Uterus (tissue), 4 donors: ENCODE data around the gene TEX19. TPM values are rescaled to one million over a fixed set of nuclear protein-coding genes. Genes with fewer than 3 reads are reported as not detected.
"Not testable (repeated sequence)": the region's sequence is repeated elsewhere in the genome, so short reads cannot be mapped to it uniquely, and the experiment has no call there.

ENCODE experiments used
- DNase-seq, 2 donors: peaks; one replicate each; pipeline ENCODE4 v3.0.0-alpha.2; 2019 to 2020
- H3K27ac ChIP-seq, 2 donors: fragments of 200-600 bp; sonication (generic); 1 replicate in 1 of 2; 2 replicates in 1 of 2; pipeline ENCODE4 v1.5.1; 2016 to 2018
- H3K27me3 ChIP-seq, 2 donors: fragments of 200-600 bp; sonication (generic); one replicate each; pipeline ENCODE4 v1.5.1; 2018 to 2019; ENCODE audit warnings: control low read depth in 1 of 2
- H3K36me3 ChIP-seq, 2 donors: fragments of 200-600 bp; sonication (generic); one replicate each; pipeline ENCODE4 v1.5.1; 2019; ENCODE audit warnings: control low read depth in 1 of 2
- H3K4me1 ChIP-seq, 2 donors: fragments of 200-600 bp; sonication (generic); one replicate each; pipeline ENCODE4 v1.5.1; 2018 to 2019; ENCODE audit warnings: control low read depth in 1 of 2
- H3K4me3 ChIP-seq, 2 donors: fragments of 200-600 bp; sonication (generic); 1 replicate in 1 of 2; 2 replicates in 1 of 2; pipeline ENCODE4 v1.5.1; 2018 to 2019; ENCODE audit warnings: mild to moderate bottlenecking in 1 of 2
- H3K9me3 ChIP-seq, 2 donors: fragments of 200-600 bp; sonication (generic); one replicate each; pipeline ENCODE4 v1.5.1; 2019; ENCODE audit warnings: control low read depth in 1 of 2
- CTCF ChIP-seq, 4 experiments: fragments of 200-600 bp in 2 of 4; fragments of 450-650 bp in 2 of 4; sonication (generic) in 2 of 4; IDR thresholded peaks; one replicate each; pipeline ENCODE4 v1.5.1; 2016 to 2019; ENCODE audit warnings: antibody characterized with exemption in 4 of 4, mild to moderate bottlenecking in 2 of 4, moderate library complexity in 1 of 4
- POLR2A ChIP-seq, 2 donors: fragments of 450-650 bp; IDR thresholded peaks; one replicate each; pipeline ENCODE4 v1.6.1; 2016; ENCODE audit warnings: antibody characterized with exemption in 2 of 2, mild to moderate bottlenecking in 1 of 2, moderate library complexity in 1 of 2
- intact Hi-C: fragments of 100-400 bp; cut with DNase I; formaldehyde crosslinking; loops from one replicate; pipeline ENCODE4 v1.15.1; 2023; ENCODE audit warnings: low total_unique reads
- total RNA-seq, 4 donors: library from RNA; depleted of rRNA in 3 of 4; stranded (reverse); fragments of >200 nt in 3 of 4; gene quantifications; one replicate each; pipeline versions ENCODE4 v1.1.0 to v1.2.4, GENCODE V29; 2014 to 2023
- donor health status: DM: yes; HTN: yes; CAD: no.

Gene TEX19
- total RNA-seq, 4 donors from 2014 or later = not detected

- no peak for DNase-seq
- Histone ChIP-seq H3K4me1 (no peaks in the 10 kb centered on the region), H3K27ac (no peak overlapping the region), H3K36me3 (no peaks in the 10 kb centered on the region), H3K9me3 (no peaks in the 10 kb centered on the region), H3K4me3 (no peak overlapping the region), H3K27me3 (peaks cover 0 to 7% of the 10 kb centered on the region in 2 donors)
- intact Hi-C loops = loop anchor here (10.0 kb wide), 1 partner anchor 418 kb away; no protein-coding TSS in a partner anchor
- TF ChIP-seq POLR2A (IDR thresholded peaks at IDR 0.05) = no peak
- TF ChIP-seq CTCF (IDR thresholded peaks at IDR 0.05) = no peak
These were observed 2.1 kb upstream of the TEX19 start for GRCh38 chr17:82356845-82357355.

- H3K9me3 ChIP-seq = no peaks in the 10 kb centered on the region
- no peak overlapping the region for H3K4me3 ChIP-seq
- no peak for TF ChIP-seq CTCF (IDR thresholded peaks at IDR 0.05)
- no peak for TF ChIP-seq POLR2A (IDR thresholded peaks at IDR 0.05)
- H3K36me3 ChIP-seq = no peaks in the 10 kb centered on the region
- H3K27me3 ChIP-seq = peaks cover 0 to 7% of the 10 kb centered on the region in 2 donors
- H3K4me1 ChIP-seq = no peaks in the 10 kb centered on the region
- intact Hi-C loops = loop anchor here (10.0 kb wide), 1 partner anchor 417 kb away; no protein-coding TSS in a partner anchor
- DNase-seq = no peak
- no peak overlapping the region for H3K27ac ChIP-seq
These were observed 1.7 kb upstream of the TEX19 start for GRCh38 chr17:82357394-82357793.

- DNase-seq, H3K4me1 ChIP-seq, H3K36me3 ChIP-seq, H3K9me3 ChIP-seq, H3K4me3 ChIP-seq, H3K27ac ChIP-seq, H3K27me3 ChIP-seq: not testable (repeated sequence)
- intact Hi-C loops = loop anchor here (10.0 kb wide), 1 partner anchor 415 kb away; no protein-coding TSS in a partner anchor
These were observed 516 bp downstream of the TEX19 start for GRCh38 chr17:82359451-82360074.

GRCh38 chr17:82361885-82362633 is 3.0 kb downstream of the TEX19 start:
- H3K27ac ChIP-seq = no peak overlapping the region
- H3K4me1 ChIP-seq = no peaks in the 10 kb centered on the region
- peaks cover 0 to 6% of the 10 kb centered on the region in 2 donors for H3K27me3 ChIP-seq
- TF ChIP-seq CTCF (IDR thresholded peaks at IDR 0.05) = no peak
- no peak for TF ChIP-seq POLR2A (IDR thresholded peaks at IDR 0.05)
- intact Hi-C loops = no loop called here
- H3K4me3 ChIP-seq = no peak overlapping the region
- DNase-seq = no peak
- H3K9me3 ChIP-seq = no peaks in the 10 kb centered on the region
- H3K36me3 ChIP-seq = no peaks in the 10 kb centered on the region

GRCh38 chr17:82365606-82366295 is 6.7 kb downstream of the TEX19 start:
- H3K36me3 ChIP-seq = no peaks in the 10 kb centered on the region
- intact Hi-C loops = no loop called here
- peaks cover 0 to 13% of the 10 kb centered on the region in 2 donors for H3K27me3 ChIP-seq
- no peak for DNase-seq
- H3K4me3 ChIP-seq = no peak overlapping the region
- no peaks in the 10 kb centered on the region for H3K9me3 ChIP-seq
- H3K27ac ChIP-seq = no peak overlapping the region
- no peaks in the 10 kb centered on the region for H3K4me1 ChIP-seq
- TF ChIP-seq CTCF (IDR thresholded peaks at IDR 0.05) (no peak), POLR2A (IDR thresholded peaks at IDR 0.05) (no peak)
